Right lobe of liver (tissue), 4 donors: Measurements from ENCODE around the gene CHST15.

ENCODE experiments used
- POLR2A ChIP-seq: fragments of 450-650 bp; IDR thresholded peaks from one replicate; pipeline ENCODE4 v1.6.1; 2017; ENCODE audit warnings: antibody characterized with exemption, mild to moderate bottlenecking
- TF ChIP-seq, protein P1 (sequence below), 4 donors: fragments of 200-600 bp in 3 of 4; fragments of 450-650 bp in 1 of 4; IDR thresholded peaks; one replicate each; pipeline versions ENCODE4 v1.5.1 to v1.8.0; 2016 to 2022; ENCODE audit warnings: antibody characterized with exemption in 4 of 4, mild to moderate bottlenecking in 2 of 4
- donor health status: DM: no; HTN: no; CAD: no.
- donor health status: DM: no; HTN: no; CAD: no.
- donor health status: DM: no; HTN: yes; CAD: no.

DNA sequence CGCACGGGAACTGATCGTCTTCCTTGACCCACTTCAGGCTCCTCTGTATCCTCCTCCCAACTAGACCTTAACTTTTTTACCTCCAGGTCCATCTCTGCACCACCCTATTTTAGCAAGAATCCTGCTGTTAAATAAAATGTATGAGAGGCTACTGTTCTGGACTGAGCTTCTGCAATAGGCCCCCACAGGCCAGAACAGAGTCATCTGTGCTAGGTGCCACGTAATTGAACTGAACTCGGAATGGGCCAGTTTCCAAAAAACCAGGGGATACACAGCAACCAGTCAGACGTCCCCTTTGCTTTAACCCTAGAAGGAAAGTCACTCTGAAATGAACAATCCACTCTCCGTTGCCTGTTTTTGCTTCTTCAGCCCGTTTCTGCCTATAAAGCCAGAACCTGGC lies 71.3 kb downstream of the CHST15 start:
- TF ChIP-seq, protein P1, sequence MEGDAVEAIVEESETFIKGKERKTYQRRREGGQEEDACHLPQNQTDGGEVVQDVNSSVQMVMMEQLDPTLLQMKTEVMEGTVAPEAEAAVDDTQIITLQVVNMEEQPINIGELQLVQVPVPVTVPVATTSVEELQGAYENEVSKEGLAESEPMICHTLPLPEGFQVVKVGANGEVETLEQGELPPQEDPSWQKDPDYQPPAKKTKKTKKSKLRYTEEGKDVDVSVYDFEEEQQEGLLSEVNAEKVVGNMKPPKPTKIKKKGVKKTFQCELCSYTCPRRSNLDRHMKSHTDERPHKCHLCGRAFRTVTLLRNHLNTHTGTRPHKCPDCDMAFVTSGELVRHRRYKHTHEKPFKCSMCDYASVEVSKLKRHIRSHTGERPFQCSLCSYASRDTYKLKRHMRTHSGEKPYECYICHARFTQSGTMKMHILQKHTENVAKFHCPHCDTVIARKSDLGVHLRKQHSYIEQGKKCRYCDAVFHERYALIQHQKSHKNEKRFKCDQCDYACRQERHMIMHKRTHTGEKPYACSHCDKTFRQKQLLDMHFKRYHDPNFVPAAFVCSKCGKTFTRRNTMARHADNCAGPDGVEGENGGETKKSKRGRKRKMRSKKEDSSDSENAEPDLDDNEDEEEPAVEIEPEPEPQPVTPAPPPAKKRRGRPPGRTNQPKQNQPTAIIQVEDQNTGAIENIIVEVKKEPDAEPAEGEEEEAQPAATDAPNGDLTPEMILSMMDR (IDR thresholded peaks at IDR 0.05): no peak
- TF ChIP-seq POLR2A: no peak
